ENCODE results near the gene ZNRF2. TPM values are rescaled to one million over a fixed set of nuclear protein-coding genes. Genes with fewer than 3 reads are reported as not detected.

ZNRF2 gene
- total and polyA plus RNA-seq, 10 of the 15 experiments (the other 5 are each of a cell fraction or from before 2014, with no cell fraction given), result 1.2 to 20.4 (median 9.5) TPM

DNA sequence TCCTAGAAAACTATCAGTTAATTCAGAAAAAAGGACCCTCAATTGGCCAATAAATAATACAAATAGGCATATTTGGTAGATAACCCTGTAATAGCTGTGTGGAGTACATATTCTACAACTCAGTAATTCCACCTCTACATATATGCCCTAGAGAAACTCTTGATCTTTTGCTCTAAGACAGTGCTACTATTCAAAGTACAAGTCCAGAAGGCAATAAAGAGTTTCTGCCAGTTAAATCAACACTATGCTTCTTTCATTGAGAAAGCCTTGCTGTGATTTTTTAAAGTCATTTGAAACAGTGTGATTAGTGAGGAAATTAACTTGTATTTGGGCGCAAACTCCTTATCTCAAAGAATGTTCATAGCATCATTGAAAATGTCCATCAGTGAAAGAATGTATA is 75.6 kb downstream of the ZNRF2 start:
- FAIRE-seq (no peak), ATAC-seq (no peak), DNase-seq (ENCODE audit: low read depth, low spot score) (no peak)
- Histone ChIP-seq H3K36me3 (ENCODE audit: control insufficient read depth in 2 of 2, insufficient read depth in 2 of 2, low read length in 1 of 2) (no peaks in the 10 kb centered on the region), H3K4me3 (no peak overlapping the region), H3K9me3 (replicated peaks; ENCODE audit: control insufficient read depth, insufficient read depth, low read length) (no peaks in the 10 kb centered on the region), H3K79me2 (ENCODE audit: control insufficient read depth, insufficient read depth, low read length) (no peaks in the 10 kb centered on the region), H3K4me1 (ENCODE audit: control insufficient read depth, insufficient read depth, low read length) (no peaks in the 10 kb centered on the region), H3K4me2 (ENCODE audit: control insufficient read depth, insufficient read depth) (no peak overlapping the region), H2AFZ (ENCODE audit: control insufficient read depth, low read depth, low read length) (no peak overlapping the region), H3K27me3 (replicated peaks in 1 of 2; ENCODE audit: control insufficient read depth in 2 of 2, insufficient read depth in 2 of 2, low read length in 1 of 2) (no peaks in the 10 kb centered on the region), H3K9ac (ENCODE audit: control insufficient read depth, insufficient read depth, low read length) (no peak overlapping the region), H4K20me1 (ENCODE audit: control insufficient read depth, insufficient read depth) (no peaks in the 10 kb centered on the region), H3K27ac (ENCODE audit: control insufficient read depth, insufficient read depth) (no peak overlapping the region)
- SMC1A ChIA-PET (ENCODE audit: uncharacterized antibody, unreplicated experiment), result interaction anchor here (0.6 to 1.0 kb wide), 3 partner anchors 8 to 84 kb away, joined by 3 read pairs; no protein-coding TSS in a partner anchor
- RAD21 ChIA-PET (ENCODE audit: unreplicated experiment), result interaction anchor here (1.1 kb wide), 1 partner anchor 10 kb away, joined by 3 read pairs; no protein-coding TSS in a partner anchor
- in situ Hi-C loops (cut with MboI), result no loop called here
- intact Hi-C loops (cut with micrococcal nuclease; ENCODE audit: unreplicated experiment), result no loop called here
- 95% methylated on average over 1 of the region's 1 CpG for WGBS (ENCODE audit: insufficient coverage, insufficient replicate concordance, low lambda C conversion rate, missing lambda C conversion rate)
- CTCF ChIA-PET, result interaction anchor here (1.0 to 2.0 kb wide), 2 partner anchors 10 to 205 kb away, joined by 3 to 4 read pairs; no protein-coding TSS in a partner anchor
- TF ChIP-seq KAT2A (conservative IDR thresholded peaks at IDR 0.05; ENCODE audit: control insufficient read depth, low read depth, low read length) (no peak), MEF2B (IDR thresholded peaks at IDR 0.05; ENCODE audit: partially characterized antibody, poor library complexity, severe bottlenecking) (no peak), NFXL1 (IDR thresholded peaks at IDR 0.05; ENCODE audit: borderline replicate concordance) (no peak), PML (IDR thresholded peaks at IDR 0.05; ENCODE audit: low read length) (no peak), DPF2 (IDR thresholded peaks at IDR 0.05) (no peak), SUZ12 (IDR thresholded peaks at IDR 0.05; ENCODE audit: unreplicated experiment) (no peak), ZNF384 (IDR thresholded peaks at IDR 0.05; ENCODE audit: borderline replicate concordance, low read depth, low read length) (no peak), ZNF24 (IDR thresholded peaks at IDR 0.05) (no peak), EED (IDR thresholded peaks at IDR 0.05; ENCODE audit: low read depth) (no peak), MTA3 (IDR thresholded peaks at IDR 0.05; ENCODE audit: borderline replicate concordance, low read length) (no peak)
- TF ChIP-seq, protein P1, sequence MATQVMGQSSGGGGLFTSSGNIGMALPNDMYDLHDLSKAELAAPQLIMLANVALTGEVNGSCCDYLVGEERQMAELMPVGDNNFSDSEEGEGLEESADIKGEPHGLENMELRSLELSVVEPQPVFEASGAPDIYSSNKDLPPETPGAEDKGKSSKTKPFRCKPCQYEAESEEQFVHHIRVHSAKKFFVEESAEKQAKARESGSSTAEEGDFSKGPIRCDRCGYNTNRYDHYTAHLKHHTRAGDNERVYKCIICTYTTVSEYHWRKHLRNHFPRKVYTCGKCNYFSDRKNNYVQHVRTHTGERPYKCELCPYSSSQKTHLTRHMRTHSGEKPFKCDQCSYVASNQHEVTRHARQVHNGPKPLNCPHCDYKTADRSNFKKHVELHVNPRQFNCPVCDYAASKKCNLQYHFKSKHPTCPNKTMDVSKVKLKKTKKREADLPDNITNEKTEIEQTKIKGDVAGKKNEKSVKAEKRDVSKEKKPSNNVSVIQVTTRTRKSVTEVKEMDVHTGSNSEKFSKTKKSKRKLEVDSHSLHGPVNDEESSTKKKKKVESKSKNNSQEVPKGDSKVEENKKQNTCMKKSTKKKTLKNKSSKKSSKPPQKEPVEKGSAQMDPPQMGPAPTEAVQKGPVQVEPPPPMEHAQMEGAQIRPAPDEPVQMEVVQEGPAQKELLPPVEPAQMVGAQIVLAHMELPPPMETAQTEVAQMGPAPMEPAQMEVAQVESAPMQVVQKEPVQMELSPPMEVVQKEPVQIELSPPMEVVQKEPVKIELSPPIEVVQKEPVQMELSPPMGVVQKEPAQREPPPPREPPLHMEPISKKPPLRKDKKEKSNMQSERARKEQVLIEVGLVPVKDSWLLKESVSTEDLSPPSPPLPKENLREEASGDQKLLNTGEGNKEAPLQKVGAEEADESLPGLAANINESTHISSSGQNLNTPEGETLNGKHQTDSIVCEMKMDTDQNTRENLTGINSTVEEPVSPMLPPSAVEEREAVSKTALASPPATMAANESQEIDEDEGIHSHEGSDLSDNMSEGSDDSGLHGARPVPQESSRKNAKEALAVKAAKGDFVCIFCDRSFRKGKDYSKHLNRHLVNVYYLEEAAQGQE (IDR thresholded peaks at IDR 0.05; ENCODE audit: low read depth, low read length), result no peak
- POLR2A ChIA-PET, result no interaction called here
- no TSS peak for BruUV-seq (replicated peaks)

Data from GM12878 (cell line).